Head of caudate nucleus (tissue), 42 donors: ENCODE results near the gene UPK3B.
"Not testable (repeated sequence)": the region's sequence is repeated elsewhere in the genome, so short reads cannot be mapped to it uniquely, and the experiment has no call there.

Source experiments
- DNase-seq, 42 donors: peaks; one replicate each; pipeline versions ENCODE4 v3.0.0 to v3.0.0-alpha.2; 2020 to 2021; ENCODE audit warnings: mixed read lengths in 7 of 42
- intact Hi-C: fragments of 100-400 bp; cut with DNase I; formaldehyde crosslinking; loops from one replicate; pipeline ENCODE4 v1.15.0; 2022

The UPK3B gene

GRCh38 chr7:76485822-76486610 is 24.3 kb upstream of the UPK3B start:
- intact Hi-C loops = not testable (repeated sequence)

GRCh38 chr7:76486618-76487017 is 23.7 kb upstream of the UPK3B start:
- intact Hi-C loops = not testable (repeated sequence)
- peak in 3 of 42 donors; percentile 8 to 33 (median 17) for DNase-seq

More at GRCh38 chr7:76485822-76486610, 24.3 kb upstream of the UPK3B start:
- DNase-seq = not testable (repeated sequence)

- peak in 6 of 42 donors; percentile 21 to 62 (median 28) for DNase-seq
- intact Hi-C loops = not testable (repeated sequence)
These were observed 22.4 kb upstream of the UPK3B start for GRCh38 chr7:76487969-76488368.

GRCh38 chr7:76492139-76492538 is 18.2 kb upstream of the UPK3B start:
- DNase-seq, intact Hi-C loops: not testable (repeated sequence)

- intact Hi-C loops, DNase-seq: not testable (repeated sequence)
These were observed 14.6 kb upstream of the UPK3B start for GRCh38 chr7:76495717-76496116.

- DNase-seq, intact Hi-C loops: not testable (repeated sequence)
These were observed 12.3 kb upstream of the UPK3B start for GRCh38 chr7:76497918-76498582.

- DNase-seq, intact Hi-C loops: not testable (repeated sequence)
These were observed 11.7 kb upstream of the UPK3B start for GRCh38 chr7:76498583-76499200.

- intact Hi-C loops, DNase-seq: not testable (repeated sequence)
These were observed 11.0 kb upstream of the UPK3B start for GRCh38 chr7:76499201-76499923.

GRCh38 chr7:76499924-76500241 is 10.5 kb upstream of the UPK3B start:
- intact Hi-C loops, DNase-seq: not testable (repeated sequence)

- DNase-seq, intact Hi-C loops: not testable (repeated sequence)
These were observed 8.1 kb upstream of the UPK3B start for GRCh38 chr7:76502224-76502623.

- intact Hi-C loops, DNase-seq: not testable (repeated sequence)
These were observed 7.5 kb upstream of the UPK3B start for GRCh38 chr7:76502836-76503235.

GRCh38 chr7:76503244-76503643 is 7.1 kb upstream of the UPK3B start:
- intact Hi-C loops, DNase-seq: not testable (repeated sequence)

GRCh38 chr7:76504351-76505167 is 5.8 kb upstream of the UPK3B start:
- intact Hi-C loops, DNase-seq: not testable (repeated sequence)

GRCh38 chr7:76505168-76506080 is 4.9 kb upstream of the UPK3B start:
- DNase-seq = no peak
- intact Hi-C loops = no loop called here

- no peak for DNase-seq
- intact Hi-C loops = no loop called here
These were observed 4.3 kb upstream of the UPK3B start for GRCh38 chr7:76506081-76506440.

- intact Hi-C loops = not testable (repeated sequence)
These were observed 3.7 kb upstream of the UPK3B start for GRCh38 chr7:76506643-76507042.

GRCh38 chr7:76507723-76508406 is 2.5 kb upstream of the UPK3B start:
- intact Hi-C loops = no loop called here

More at GRCh38 chr7:76506643-76507042, 3.7 kb upstream of the UPK3B start:
- not testable (repeated sequence) for DNase-seq

More at GRCh38 chr7:76507723-76508406, 2.5 kb upstream of the UPK3B start:
- no peak for DNase-seq
